HEK293 (cell line): ENCODE data around the gene TMEM259.
A peak's percentile ranks its signal among the peaks of the same experiment; 100 is the strongest.

Experiments
- CTCF ChIA-PET: fragments of 350-600 bp; formaldehyde crosslinking; extraction: SDS; loops from one replicate; lab custom pipeline; 2021; ENCODE audit warnings: antibody characterized with exemption; lab: Yijun Ruan, JAX
- POLR2A ChIA-PET: fragments of 300-600 bp; formaldehyde crosslinking; extraction: SDS; loops from one replicate; lab custom pipeline; 2020; ENCODE audit warnings: antibody characterized with exemption, inconsistent platforms; lab: Yijun Ruan, JAX
- H3K27ac ChIP-seq: fragments of 200-500 bp; sonication (Bioruptor generic); 2 replicates; pipeline ENCODE4 v1.5.1; 2014; ENCODE audit warnings: low read depth, low read length, control low read depth, inconsistent platforms; ENCODE audit errors: extremely low read depth
- H3K36me3 ChIP-seq, 2 experiments: fragments of 200-500 bp in 1 of 2; sonication (Bioruptor generic) in 1 of 2; 1 replicate in 1 of 2; 2 replicates in 1 of 2; pipeline ENCODE4 v1.5.1; 2014 to 2017; ENCODE audit warnings: inconsistent platforms in 2 of 2, low read length in 2 of 2; ENCODE audit not compliant: control insufficient read depth in 2 of 2, insufficient read depth in 1 of 2
- H3K4me1 ChIP-seq: fragments of 200-500 bp; sonication (Bioruptor generic); 2 replicates; pipeline ENCODE4 v1.5.1; 2014; ENCODE audit warnings: mild to moderate bottlenecking, low read length, inconsistent platforms; ENCODE audit not compliant: control insufficient read depth, insufficient read depth
- H3K4me3 ChIP-seq: 2 replicates; pipeline ENCODE4 v1.5.1; 2011; ENCODE audit warnings: low read depth, mild to moderate bottlenecking, control low read depth, low read length, moderate library complexity
- H3K9me3 ChIP-seq: fragments of 200-500 bp; sonication (Bioruptor generic); 2 replicates; pipeline ENCODE4 v1.5.1; 2014; ENCODE audit warnings: low read depth, low read length, inconsistent platforms; ENCODE audit not compliant: control insufficient read depth, insufficient read depth
- GLI2 ChIP-seq: fragments of 450-650 bp; formaldehyde crosslinking; IDR thresholded peaks from 2 replicates; pipeline ENCODE4; 2017; ENCODE audit warnings: missing biosample characterization, missing genetic modification characterization, low read depth, borderline replicate concordance
- GLIS2 ChIP-seq: fragments of 450-650 bp; formaldehyde crosslinking; IDR thresholded peaks from 2 replicates; pipeline ENCODE4 v1.5.1; 2016; ENCODE audit warnings: missing biosample characterization, missing genetic modification characterization
- HOXA7 ChIP-seq: sonication (generic); formaldehyde crosslinking; IDR thresholded peaks from 2 replicates; pipeline ENCODE4 v1.8.1; 2022; ENCODE audit warnings: missing genetic modification reagents, borderline replicate concordance
- KLF7 ChIP-seq: fragments of 450-650 bp; formaldehyde crosslinking; IDR thresholded peaks from 2 replicates; pipeline ENCODE4 v1.5.1; 2016; ENCODE audit warnings: missing biosample characterization, missing genetic modification characterization, borderline replicate concordance
- SP7 ChIP-seq: fragments of 450-650 bp; formaldehyde crosslinking; IDR thresholded peaks from 2 replicates; pipeline ENCODE4 v1.5.1; 2016; ENCODE audit warnings: missing biosample characterization, missing genetic modification characterization
- TRIM28 ChIP-seq: IDR thresholded peaks from 2 replicates; pipeline ENCODE4 v1.6.1; 2011; ENCODE audit warnings: low read length, control low read depth, borderline replicate concordance
- ZBTB44 ChIP-seq: fragments of 450-650 bp; IDR thresholded peaks from 2 replicates; pipeline ENCODE4 v1.5.1; 2018; ENCODE audit warnings: missing biosample characterization, mild to moderate bottlenecking, missing genetic modification characterization
- ZNF10 ChIP-seq: fragments of 450-650 bp; formaldehyde crosslinking; IDR thresholded peaks from 2 replicates; pipeline ENCODE4 v1.5.1; 2017; ENCODE audit warnings: missing biosample characterization, missing genetic modification characterization
- ZNF2 ChIP-seq: fragments of 450-650 bp; formaldehyde crosslinking; IDR thresholded peaks from 2 replicates; pipeline ENCODE4 v1.5.1; 2016; ENCODE audit warnings: missing biosample characterization, missing genetic modification characterization
- ZNF211 ChIP-seq: fragments of 450-650 bp; formaldehyde crosslinking; IDR thresholded peaks from 2 replicates; pipeline ENCODE4 v1.5.1; 2016; ENCODE audit warnings: low read depth, missing biosample characterization, missing genetic modification characterization
- ZNF26 ChIP-seq: fragments of 450-650 bp; formaldehyde crosslinking; IDR thresholded peaks from 2 replicates; pipeline ENCODE4 v1.5.1; 2016; ENCODE audit warnings: missing biosample characterization, missing genetic modification characterization
- ZNF404 ChIP-seq: fragments of 450-650 bp; formaldehyde crosslinking; IDR thresholded peaks from 2 replicates; pipeline ENCODE4 v1.5.1; 2017; ENCODE audit warnings: missing biosample characterization, missing genetic modification characterization
- ZNF561 ChIP-seq: fragments of 450-650 bp; IDR thresholded peaks from 2 replicates; pipeline ENCODE4 v1.5.1; 2018; ENCODE audit warnings: missing biosample characterization, missing genetic modification characterization, borderline replicate concordance
- ZNF626 ChIP-seq: fragments of 450-650 bp; sonication (Bioruptor Pico); formaldehyde crosslinking; IDR thresholded peaks from 2 replicates; pipeline ENCODE4 v1.5.1; 2018; ENCODE audit warnings: missing biosample characterization, missing genetic modification characterization, inconsistent platforms
- ZNF660 ChIP-seq: fragments of 450-650 bp; IDR thresholded peaks from 2 replicates; pipeline ENCODE4 v1.5.1; 2018; ENCODE audit warnings: missing biosample characterization, mild to moderate bottlenecking, missing genetic modification characterization
- ZNF747 ChIP-seq: fragments of 450-650 bp; formaldehyde crosslinking; IDR thresholded peaks from 2 replicates; pipeline ENCODE4 v1.5.1; 2016; ENCODE audit warnings: missing biosample characterization, missing genetic modification characterization
- ZNF792 ChIP-seq: fragments of 450-650 bp; formaldehyde crosslinking; IDR thresholded peaks from 2 replicates; pipeline ENCODE4 v1.5.1; 2016; ENCODE audit warnings: missing biosample characterization, missing genetic modification characterization
- TF ChIP-seq, protein P1 (sequence below): fragments of 450-650 bp; formaldehyde crosslinking; conservative IDR thresholded peaks from 2 replicates; pipeline ENCODE4 v1.5.1; 2016; ENCODE audit warnings: low read depth, missing biosample characterization, missing genetic modification characterization
- TF ChIP-seq, protein P2 (sequence below): fragments of 450-650 bp; formaldehyde crosslinking; IDR thresholded peaks from 2 replicates; pipeline ENCODE4 v1.5.1; 2016; ENCODE audit warnings: missing biosample characterization, missing genetic modification characterization
- TF ChIP-seq, protein P3 (sequence below): fragments of 450-650 bp; formaldehyde crosslinking; IDR thresholded peaks from 2 replicates; pipeline ENCODE4 v1.5.1; 2016; ENCODE audit warnings: missing biosample characterization, missing genetic modification characterization

Gene TMEM259

DNA sequence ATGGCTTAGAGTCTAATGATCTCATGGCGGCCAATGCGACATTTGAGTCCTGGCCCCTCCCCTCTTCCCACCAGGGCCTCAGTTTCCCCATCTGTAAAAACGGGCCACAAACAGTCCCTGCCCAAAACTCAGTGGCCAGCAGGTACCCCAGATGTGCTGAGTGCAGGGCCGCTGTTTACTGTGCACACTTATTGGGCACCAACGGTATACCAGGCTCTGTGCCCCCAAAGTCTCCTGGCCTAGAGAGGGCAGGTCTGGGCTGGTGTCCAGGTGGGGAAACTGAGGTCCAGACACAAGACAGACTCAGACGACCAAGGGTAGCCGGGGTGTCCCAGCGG, 60.4 kb downstream of the TMEM259 start:
- peaks cover 0 to 39% of the 10 kb centered on the region in 2 experiments; a peak in 2 of 3 replicates for H3K36me3 ChIP-seq
- H3K4me3 ChIP-seq = no peak overlapping the region
- H3K27ac ChIP-seq = no peak overlapping the region
- TF ChIP-seq TRIM28 = no peak
- TF ChIP-seq ZNF561 (tag by site-specific recombination) = no peak
- TF ChIP-seq ZNF404 (tag by site-specific recombination) = no peak
- peak; percentile 73; the same call in 1 of the 2 replicates for TF ChIP-seq ZNF792 (tag by site-specific recombination)
- TF ChIP-seq HOXA7 (CRISPR knock-in tag) = no peak
- no peak for TF ChIP-seq ZNF660 (tag by site-specific recombination)
- TF ChIP-seq, protein P1, sequence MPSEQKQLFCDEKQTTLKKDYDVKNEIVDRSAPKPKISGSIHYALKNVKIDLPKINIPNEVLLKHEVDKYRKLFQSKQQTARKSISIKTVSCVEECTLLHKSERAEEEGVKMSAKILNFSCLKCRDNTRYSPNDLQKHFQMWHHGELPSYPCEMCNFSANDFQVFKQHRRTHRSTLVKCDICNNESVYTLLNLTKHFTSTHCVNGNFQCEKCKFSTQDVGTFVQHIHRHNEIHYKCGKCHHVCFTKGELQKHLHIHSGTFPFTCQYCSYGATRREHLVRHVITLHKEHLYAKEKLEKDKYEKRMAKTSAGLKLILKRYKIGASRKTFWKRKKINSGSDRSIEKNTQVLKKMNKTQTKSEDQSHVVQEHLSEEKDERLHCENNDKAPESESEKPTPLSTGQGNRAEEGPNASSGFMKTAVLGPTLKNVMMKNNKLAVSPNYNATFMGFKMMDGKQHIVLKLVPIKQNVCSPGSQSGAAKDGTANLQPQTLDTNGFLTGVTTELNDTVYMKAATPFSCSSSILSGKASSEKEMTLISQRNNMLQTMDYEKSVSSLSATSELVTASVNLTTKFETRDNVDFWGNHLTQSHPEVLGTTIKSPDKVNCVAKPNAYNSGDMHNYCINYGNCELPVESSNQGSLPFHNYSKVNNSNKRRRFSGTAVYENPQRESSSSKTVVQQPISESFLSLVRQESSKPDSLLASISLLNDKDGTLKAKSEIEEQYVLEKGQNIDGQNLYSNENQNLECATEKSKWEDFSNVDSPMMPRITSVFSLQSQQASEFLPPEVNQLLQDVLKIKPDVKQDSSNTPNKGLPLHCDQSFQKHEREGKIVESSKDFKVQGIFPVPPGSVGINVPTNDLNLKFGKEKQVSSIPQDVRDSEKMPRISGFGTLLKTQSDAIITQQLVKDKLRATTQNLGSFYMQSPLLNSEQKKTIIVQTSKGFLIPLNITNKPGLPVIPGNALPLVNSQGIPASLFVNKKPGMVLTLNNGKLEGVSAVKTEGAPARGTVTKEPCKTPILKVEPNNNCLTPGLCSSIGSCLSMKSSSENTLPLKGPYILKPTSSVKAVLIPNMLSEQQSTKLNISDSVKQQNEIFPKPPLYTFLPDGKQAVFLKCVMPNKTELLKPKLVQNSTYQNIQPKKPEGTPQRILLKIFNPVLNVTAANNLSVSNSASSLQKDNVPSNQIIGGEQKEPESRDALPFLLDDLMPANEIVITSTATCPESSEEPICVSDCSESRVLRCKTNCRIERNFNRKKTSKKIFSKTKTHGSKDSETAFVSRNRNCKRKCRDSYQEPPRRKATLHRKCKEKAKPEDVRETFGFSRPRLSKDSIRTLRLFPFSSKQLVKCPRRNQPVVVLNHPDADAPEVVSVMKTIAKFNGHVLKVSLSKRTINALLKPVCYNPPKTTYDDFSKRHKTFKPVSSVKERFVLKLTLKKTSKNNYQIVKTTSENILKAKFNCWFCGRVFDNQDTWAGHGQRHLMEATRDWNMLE (tag by site-specific recombination) = no peak
- no peak for TF ChIP-seq GLI2
- H3K9me3 ChIP-seq = no peaks in the 10 kb centered on the region
- POLR2A ChIA-PET = no interaction called here
- H3K4me1 ChIP-seq = no peaks in the 10 kb centered on the region
- CTCF ChIA-PET = no interaction called here

DNA sequence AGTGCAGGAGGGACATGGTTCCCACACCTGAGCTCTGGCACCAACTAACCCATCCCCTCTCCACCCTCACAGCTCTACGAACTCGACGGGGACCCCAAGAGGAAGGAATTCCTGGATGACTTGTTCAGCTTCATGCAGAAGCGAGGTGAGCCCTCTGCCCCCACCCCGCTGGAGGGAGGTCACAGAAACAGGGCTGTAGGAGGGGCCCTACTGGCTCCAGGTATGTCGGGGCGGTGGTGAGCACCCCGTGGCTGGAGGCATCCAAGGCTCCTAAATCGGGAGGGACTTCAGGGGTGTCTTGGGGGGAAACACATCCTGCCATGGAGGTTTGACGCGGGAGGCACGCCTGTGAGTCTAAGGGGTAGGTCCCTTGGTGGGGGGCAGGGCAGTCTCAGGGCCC, 60.9 kb downstream of the TMEM259 start:
- CTCF ChIA-PET = interaction anchor here (0.6 to 0.9 kb wide), 2 partner anchors 16 to 24 kb away, joined by 3 read pairs; no protein-coding TSS in a partner anchor

More for the DNA sequence above, 60.9 kb downstream of the TMEM259 start:
- Histone ChIP-seq H3K4me1 (no peaks in the 10 kb centered on the region), H3K36me3 (peaks cover 0 to 34% of the 10 kb centered on the region in 2 experiments; a peak in 1 of 3 replicates), H3K27ac (no peak overlapping the region), H3K9me3 (no peaks in the 10 kb centered on the region), H3K4me3 (no peak overlapping the region)
- TF ChIP-seq ZNF10 = no peak
- no peak for TF ChIP-seq SP7
- TF ChIP-seq ZNF747 = no peak
- TF ChIP-seq ZNF211 (tag by site-specific recombination) = no peak
- TF ChIP-seq, protein P2, sequence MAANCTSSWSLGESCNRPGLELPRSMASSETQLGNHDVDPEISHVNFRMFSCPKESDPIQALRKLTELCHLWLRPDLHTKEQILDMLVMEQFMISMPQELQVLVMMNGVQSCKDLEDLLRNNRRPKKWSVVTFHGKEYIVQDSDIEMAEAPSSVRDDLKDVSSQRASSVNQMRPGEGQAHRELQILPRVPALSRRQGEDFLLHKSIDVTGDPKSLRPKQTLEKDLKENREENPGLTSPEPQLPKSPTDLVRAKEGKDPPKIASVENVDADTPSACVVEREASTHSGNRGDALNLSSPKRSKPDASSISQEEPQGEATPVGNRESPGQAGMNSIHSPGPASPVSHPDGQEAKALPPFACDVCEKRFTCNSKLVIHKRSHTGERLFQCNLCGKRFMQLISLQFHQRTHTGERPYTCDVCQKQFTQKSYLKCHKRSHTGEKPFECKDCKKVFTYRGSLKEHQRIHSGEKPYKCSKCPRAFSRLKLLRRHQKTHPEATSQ (tag by site-specific recombination) = no peak
- no peak for TF ChIP-seq KLF7
- no peak for TF ChIP-seq ZNF626 (tag by site-specific recombination)
- TF ChIP-seq ZNF26 (tag by site-specific recombination) = no peak
- TF ChIP-seq, protein P3, sequence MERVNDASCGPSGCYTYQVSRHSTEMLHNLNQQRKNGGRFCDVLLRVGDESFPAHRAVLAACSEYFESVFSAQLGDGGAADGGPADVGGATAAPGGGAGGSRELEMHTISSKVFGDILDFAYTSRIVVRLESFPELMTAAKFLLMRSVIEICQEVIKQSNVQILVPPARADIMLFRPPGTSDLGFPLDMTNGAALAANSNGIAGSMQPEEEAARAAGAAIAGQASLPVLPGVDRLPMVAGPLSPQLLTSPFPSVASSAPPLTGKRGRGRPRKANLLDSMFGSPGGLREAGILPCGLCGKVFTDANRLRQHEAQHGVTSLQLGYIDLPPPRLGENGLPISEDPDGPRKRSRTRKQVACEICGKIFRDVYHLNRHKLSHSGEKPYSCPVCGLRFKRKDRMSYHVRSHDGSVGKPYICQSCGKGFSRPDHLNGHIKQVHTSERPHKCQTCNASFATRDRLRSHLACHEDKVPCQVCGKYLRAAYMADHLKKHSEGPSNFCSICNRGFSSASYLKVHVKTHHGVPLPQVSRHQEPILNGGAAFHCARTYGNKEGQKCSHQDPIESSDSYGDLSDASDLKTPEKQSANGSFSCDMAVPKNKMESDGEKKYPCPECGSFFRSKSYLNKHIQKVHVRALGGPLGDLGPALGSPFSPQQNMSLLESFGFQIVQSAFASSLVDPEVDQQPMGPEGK = 0 out of 2 replicates have a peak, but pooled peaks have one; percentile 13
- TF ChIP-seq ZNF2 (tag by site-specific recombination) = 0 out of 2 replicates have a peak, but pooled peaks have one; percentile 35
- TF ChIP-seq ZBTB44 (tag by site-specific recombination) = no peak
- TF ChIP-seq GLIS2 = peak; percentile 39
- POLR2A ChIA-PET = no interaction called here
